IPS-11a (cell line): ENCODE measurements around the gene ANAPC1.
"Not testable (repeated sequence)": the region's sequence is repeated elsewhere in the genome, so short reads cannot be mapped to it uniquely, and the experiment has no call there.

Experiments
- H3K4me3 ChIP-seq: one replicate; pipeline ENCODE4 v1.5.1; 2013; ENCODE audit warnings: low read depth, low read length, control low read depth

Gene ANAPC1

GRCh38 chr2:111904726-111905474, 20.9 kb upstream of the ANAPC1 start:
- no peak overlapping the region for H3K4me3 ChIP-seq

- H3K4me3 ChIP-seq: no peak overlapping the region
These were observed 20.0 kb upstream of the ANAPC1 start for GRCh38 chr2:111903930-111904439.

GRCh38 chr2:111903516-111903915, 19.5 kb upstream of the ANAPC1 start:
- H3K4me3 ChIP-seq: no peak overlapping the region

GRCh38 chr2:111900859-111901258, 16.9 kb upstream of the ANAPC1 start:
- no peak overlapping the region for H3K4me3 ChIP-seq

- peak overlapping the region; percentile 80 for H3K4me3 ChIP-seq
These were observed 14.9 kb upstream of the ANAPC1 start for GRCh38 chr2:111898703-111899514.

GRCh38 chr2:111897924-111898702, 14.1 kb upstream of the ANAPC1 start, which contains the start of gene MERTK:
Gene MERTK (plus strand): TSS chr2:111898607. CDS start chr2:111898736, 129 bp downstream.
- H3K4me3 ChIP-seq: peak within 1 kb of the TSS; percentile 80

GRCh38 chr2:111897630-111897923, 13.6 kb upstream of the ANAPC1 start:
- H3K4me3 ChIP-seq: peak overlapping the region; percentile 71

GRCh38 chr2:111896576-111896975, 12.6 kb upstream of the ANAPC1 start:
- H3K4me3 ChIP-seq: no peak overlapping the region

GRCh38 chr2:111896024-111896423, 12.0 kb upstream of the ANAPC1 start:
- H3K4me3 ChIP-seq: no peak overlapping the region

GRCh38 chr2:111884592-111884964, 585 bp upstream of the ANAPC1 start:
- peak overlapping the region; percentile 89 for H3K4me3 ChIP-seq

- not testable (repeated sequence) for H3K4me3 ChIP-seq
These were observed 11.2 kb downstream of the ANAPC1 start for GRCh38 chr2:111872806-111873205.

- not testable (repeated sequence) for H3K4me3 ChIP-seq
These were observed 18.9 kb downstream of the ANAPC1 start for GRCh38 chr2:111865124-111865523.

GRCh38 chr2:111860005-111860404, 24.0 kb downstream of the ANAPC1 start:
- H3K4me3 ChIP-seq: not testable (repeated sequence)

GRCh38 chr2:111852544-111852943, 31.4 kb downstream of the ANAPC1 start:
- H3K4me3 ChIP-seq: not testable (repeated sequence)

- H3K4me3 ChIP-seq: not testable (repeated sequence)
These were observed 33.3 kb downstream of the ANAPC1 start for GRCh38 chr2:111850646-111851045.

GRCh38 chr2:111839625-111840282, 44.2 kb downstream of the ANAPC1 start:
- H3K4me3 ChIP-seq: not testable (repeated sequence)

GRCh38 chr2:111838992-111839391, 45.0 kb downstream of the ANAPC1 start:
- not testable (repeated sequence) for H3K4me3 ChIP-seq

GRCh38 chr2:111834221-111834620, 49.8 kb downstream of the ANAPC1 start:
- not testable (repeated sequence) for H3K4me3 ChIP-seq

- H3K4me3 ChIP-seq: not testable (repeated sequence)
These were observed 53.5 kb downstream of the ANAPC1 start for GRCh38 chr2:111830479-111830878.

GRCh38 chr2:111828217-111828766, 55.7 kb downstream of the ANAPC1 start:
- H3K4me3 ChIP-seq: not testable (repeated sequence)
